GM18499 (cell line): ENCODE results near the gene ENTREP1.
"Not testable (repeated sequence)": the region's sequence is repeated elsewhere in the genome, so short reads cannot be mapped to it uniquely, and the experiment has no call there.

Source experiments
- ATAC-seq: cut with Tn5 transposase; IDR thresholded peaks from one replicate; pipeline ENCODE4 v1.9.1; 2021; ENCODE audit warnings: moderate number of reproducible peaks; ENCODE audit not compliant: insufficient read depth, unreplicated experiment

ENTREP1 gene, protein sequence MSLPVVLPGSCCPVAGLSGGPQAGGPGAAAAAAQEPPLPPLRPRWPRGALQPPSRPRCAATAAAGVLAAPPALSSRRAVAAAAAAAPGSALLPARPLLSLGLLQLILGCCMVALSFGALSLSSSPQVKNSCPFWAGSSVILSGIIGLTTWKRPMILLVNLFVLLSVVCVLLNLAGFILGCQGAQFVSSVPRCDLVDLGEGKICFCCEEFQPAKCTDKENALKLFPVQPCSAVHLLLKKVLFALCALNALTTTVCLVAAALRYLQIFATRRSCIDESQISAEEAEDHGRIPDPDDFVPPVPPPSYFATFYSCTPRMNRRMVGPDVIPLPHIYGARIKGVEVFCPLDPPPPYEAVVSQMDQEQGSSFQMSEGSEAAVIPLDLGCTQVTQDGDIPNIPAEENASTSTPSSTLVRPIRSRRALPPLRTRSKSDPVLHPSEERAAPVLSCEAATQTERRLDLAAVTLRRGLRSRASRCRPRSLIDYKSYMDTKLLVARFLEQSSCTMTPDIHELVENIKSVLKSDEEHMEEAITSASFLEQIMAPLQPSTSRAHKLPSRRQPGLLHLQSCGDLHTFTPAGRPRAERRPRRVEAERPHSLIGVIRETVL

DNA sequence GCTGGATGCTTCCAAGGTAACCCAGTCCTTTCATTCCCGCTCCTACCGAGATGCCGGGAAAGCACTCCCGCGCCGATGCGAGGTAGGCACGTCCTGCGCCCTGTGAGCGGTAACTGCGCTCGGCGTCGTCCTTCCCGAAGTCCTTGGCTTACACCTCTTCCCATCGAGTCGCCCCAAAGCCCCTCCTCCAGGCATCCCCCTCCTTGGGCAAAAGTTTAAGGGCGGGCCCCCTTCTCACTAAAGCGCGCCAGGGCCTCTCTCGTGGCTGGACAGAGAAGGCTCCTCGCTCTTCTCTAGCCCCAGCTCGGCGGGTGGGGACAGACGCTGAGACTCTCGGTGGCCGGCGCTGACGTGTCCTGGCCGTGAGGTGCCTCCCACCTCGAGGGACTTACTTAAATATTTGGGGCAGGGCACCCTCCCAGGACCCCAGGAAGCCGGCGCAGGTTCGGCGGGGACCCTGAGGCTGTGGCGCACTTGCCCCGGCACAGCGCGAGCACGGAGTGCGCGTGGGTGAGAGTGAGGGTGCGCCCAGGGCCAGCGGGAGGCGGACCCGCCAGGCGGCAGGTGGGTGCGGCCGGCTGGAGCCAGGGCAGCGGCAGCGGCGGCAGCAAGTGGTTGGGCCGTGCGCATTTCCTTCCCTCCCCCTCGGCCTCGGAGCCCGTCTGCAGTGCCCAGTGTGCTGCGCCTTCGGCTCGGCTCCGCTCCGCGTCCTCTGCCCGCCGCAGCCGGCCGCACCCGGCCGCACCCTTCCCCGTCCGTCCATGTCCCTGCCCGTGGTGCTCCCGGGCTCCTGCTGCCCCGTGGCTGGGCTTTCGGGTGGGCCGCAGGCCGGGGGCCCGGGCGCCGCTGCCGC lies at the start of gene ENTREP1:
Gene ENTREP1, plus strand, starts transcription at position 667 of the 853 bp plus-strand sequence. Its CDS starts 95 bp downstream, at position 762.
- ATAC-seq = no peak

DNA sequence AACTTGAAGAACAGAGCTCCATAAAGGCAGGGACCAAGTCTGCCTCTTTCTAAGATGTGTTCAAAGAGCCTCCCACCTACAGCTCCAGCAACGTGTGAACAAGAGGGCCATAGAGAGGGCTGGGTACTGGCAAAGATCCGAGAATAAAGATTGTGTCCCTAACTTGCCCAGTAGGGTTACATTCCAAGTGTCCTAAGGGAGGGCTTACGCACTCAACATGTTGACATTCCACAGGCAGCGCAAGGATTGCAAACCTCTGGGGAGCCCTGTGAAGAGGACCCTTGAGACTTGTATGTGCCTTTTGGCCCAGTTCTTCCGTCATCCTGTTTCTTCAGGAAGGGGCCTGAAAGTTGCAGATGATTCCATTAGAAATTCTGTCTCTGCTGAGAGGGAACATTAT lies 48.2 kb upstream of the ENTREP1 start:
- ATAC-seq = no peak

DNA sequence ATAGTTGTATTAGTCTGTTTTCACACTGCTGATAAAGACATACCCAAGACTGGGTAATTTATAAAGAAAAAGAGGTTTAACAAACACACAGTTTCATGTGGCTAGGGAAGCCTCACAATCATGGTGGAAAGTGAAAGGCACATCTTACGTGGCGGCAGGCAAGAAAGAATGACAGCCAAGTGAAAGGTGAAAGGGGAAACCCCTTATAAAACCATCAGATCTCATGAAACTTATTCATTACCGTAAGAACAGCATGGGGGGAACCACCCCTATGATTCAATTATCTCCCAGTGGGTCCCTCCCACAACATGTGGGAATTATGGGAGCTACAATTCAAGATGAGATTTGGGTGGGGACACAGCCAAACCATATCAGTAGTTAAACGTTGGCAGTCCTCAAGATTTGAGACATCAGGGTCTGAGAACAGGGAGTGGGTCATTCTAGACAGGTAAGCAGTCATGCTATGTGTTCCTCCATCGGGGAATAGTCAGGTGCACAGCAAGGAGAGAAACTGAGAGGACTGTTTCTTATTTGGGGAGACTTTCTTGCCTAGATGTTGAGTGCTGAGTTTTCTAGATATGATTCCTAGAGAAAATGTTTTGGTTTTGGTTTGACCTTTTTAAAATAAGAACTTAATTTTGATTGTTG lies 45.8 kb upstream of the ENTREP1 start:
- peak; percentile 78 for ATAC-seq

DNA sequence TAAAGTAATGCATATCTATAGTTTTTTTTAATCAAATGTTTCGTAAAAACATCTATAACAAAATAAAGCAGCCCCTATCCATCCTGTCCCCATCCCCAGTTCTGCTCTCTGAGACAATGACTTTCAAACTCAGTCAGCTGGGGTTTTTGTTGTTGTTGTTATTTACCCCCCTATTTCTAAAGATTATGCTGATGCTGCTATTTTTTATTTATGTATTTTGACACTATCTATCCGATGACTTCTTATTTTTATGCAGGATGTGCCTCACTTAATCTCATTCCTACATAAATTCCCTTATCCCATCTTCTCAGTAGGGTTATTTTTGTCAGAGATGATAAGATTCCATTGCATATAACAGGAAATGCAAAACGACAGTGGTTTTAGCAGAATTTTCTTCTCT lies 45.3 kb upstream of the ENTREP1 start:
- ATAC-seq = no peak

DNA sequence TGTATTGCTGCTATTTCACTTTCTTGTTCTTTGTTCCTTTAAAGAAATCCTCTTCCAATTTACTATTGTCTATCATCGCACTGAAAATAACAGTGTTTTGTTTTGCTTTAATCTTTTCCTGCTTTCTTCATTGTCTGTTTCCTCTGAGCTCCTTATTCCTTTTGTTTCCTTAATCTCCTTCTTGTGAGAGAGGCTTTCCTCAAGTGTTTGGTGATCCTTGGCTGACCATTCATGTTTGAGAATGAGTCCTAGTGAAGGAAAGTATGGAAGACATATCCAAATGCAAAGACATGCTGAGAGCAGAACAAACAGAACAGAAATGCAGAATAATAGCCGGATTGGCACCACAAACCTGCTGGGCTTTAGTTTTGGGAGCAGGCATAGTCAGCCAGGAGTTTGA lies 42.0 kb upstream of the ENTREP1 start:
- ATAC-seq = no peak

DNA sequence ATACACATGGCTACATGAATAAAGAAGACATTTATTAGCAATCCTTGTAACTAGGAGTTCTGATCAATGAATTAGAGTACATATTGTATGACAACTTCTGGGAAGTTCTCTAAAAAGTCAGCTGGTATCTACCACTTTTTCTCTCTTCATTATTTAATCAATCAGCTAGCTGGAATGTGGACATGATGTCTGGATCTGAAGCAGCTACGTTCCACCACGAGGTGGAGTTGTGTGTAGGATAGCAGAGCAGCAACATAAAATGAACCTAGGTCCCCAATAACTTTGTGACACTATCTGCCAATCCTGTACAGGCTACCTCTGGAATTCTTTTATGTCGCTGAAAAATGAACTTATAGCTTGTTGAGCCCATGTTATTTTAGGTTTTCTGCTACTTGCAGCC lies 32.9 kb upstream of the ENTREP1 start:
- no peak for ATAC-seq

DNA sequence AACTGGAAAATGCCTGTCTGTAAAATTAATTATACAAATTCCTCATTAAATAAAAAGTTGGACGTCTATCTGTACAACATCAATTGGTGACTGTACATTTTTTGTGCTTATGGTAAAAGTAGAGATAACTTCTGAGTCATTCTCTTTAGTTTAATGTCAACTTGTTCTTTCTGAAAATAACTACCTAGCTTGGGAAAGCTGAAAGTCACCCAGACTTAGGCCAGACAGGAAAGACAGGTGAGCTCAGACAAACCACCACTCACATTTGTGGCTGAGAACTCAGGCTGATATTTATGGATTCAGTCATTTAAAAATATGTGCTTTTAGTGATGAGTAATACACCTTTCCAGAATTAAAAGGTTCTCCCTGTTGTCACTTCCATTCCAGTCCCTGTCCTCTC lies 31.9 kb upstream of the ENTREP1 start:
- no peak for ATAC-seq

DNA sequence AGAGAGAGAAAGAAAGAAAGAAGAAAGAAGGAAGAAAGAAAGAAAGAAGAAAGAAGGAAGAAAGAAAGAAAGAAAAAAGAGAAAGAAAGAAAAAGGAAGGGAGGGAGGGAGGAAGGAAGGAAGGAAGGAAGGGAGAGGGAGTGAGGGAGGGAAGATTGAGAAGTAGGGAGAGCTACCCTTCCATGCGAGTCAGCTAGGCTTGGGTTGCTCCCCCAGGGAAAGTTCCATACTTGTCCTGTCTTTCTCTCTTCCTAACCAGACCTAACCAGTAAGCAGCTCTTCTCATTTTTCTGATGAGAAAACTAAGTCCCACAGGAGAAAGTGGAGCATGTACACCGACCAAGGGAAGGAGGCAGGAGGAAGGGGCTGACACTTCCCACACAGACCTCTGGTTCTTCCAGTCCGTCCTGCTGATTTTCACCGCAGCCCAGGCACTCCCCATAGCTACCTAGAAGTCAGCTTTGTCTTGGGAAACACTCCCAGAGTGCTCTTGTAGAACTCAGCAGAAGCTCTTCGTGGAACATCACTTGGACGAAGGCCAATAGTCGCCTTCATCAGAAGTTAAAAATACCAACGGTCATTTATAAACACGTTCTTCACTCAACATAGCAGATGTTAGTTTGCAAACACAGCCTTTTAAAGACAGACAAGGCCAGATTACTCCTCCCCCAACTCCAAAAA lies 29.0 kb upstream of the ENTREP1 start:
- ATAC-seq = no peak

DNA sequence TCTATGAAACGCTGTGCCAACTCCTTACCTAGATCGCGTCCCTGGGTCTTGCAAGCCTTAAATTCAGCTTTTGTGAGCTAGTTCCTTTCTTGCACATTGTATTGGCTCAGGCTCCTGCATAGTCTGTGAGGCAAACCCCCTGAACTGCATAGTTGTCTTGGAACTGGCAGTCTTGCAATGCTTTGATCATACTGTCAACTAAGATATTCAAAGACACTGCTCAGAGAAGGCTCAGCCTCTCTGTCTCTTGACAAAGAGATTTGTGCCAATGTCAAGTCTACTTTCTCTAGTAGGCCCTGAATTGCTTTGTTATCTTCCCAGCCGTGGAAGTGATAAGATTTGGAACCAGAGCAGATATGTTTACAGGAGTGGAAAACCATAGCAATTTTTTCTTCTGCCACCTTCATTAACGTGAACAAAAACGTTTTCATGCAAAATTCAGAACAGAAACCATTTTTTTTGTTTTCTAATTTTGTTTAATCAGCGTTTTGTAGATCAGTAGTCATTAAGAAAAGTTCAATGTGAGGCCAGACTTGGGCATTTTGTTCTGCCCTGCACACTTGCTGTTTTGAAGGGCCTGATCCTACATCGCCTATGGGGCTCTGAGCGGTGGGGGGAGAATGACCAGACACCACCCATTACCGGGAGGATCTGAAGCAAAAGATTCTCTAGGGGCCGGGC lies 27.6 kb upstream of the ENTREP1 start:
- no peak for ATAC-seq

DNA sequence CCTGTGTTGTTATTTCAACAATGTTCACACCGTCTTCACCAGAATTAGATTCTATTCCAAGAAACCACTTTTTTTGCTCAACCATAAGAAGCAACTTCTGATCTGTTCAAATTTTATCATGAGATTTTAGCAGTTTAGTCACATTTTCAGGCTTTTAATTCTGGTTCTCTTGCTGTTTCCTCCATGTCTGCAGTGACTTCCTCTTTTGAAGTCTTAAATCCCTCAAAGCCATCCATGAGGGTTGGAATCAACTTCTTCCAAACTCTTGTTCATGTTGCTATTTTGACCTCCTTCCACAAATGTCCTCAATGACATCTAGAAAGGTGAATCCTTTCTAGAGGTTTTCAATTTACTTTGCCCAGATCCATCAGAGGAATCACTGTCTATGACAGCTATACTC lies 25.7 kb upstream of the ENTREP1 start:
- ATAC-seq = no peak

DNA sequence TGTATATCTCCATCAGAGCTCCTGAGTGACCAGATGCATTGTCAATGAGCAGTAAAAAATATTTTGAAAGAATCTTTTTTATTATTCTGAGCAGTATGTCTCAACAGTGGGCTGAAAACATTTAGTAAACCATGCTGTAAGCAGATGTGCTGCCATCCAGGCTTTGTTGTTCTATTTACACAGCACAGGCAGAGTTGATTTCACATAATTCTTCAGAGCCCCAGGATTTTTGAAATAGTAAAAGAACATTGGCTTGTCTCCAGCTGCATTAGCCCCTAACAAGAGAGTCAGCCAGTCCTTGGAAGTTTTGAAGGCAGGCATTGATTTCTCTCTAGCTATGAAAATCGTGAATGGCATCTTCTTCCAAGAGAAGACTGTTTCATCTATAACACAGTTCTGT lies 25.2 kb upstream of the ENTREP1 start:
- no peak for ATAC-seq

DNA sequence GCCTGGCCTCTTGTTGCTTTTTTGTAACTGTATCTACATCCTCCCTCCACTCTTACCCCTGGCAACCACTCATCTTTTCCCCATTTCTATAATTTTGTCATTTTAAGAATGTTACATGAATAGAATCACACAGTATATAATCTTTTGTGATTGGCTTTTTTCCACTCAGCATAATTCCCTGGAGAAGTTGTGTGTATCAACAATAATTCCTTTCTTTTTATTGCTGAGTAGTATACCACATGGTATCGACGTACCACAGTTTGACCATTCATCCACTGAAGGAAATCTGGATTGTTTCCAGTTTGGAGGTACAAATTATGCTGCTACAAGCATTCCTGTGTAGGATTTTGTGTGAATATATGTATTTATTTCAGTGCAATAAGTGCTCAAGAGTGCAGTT lies 21.7 kb upstream of the ENTREP1 start:
- ATAC-seq = no peak

DNA sequence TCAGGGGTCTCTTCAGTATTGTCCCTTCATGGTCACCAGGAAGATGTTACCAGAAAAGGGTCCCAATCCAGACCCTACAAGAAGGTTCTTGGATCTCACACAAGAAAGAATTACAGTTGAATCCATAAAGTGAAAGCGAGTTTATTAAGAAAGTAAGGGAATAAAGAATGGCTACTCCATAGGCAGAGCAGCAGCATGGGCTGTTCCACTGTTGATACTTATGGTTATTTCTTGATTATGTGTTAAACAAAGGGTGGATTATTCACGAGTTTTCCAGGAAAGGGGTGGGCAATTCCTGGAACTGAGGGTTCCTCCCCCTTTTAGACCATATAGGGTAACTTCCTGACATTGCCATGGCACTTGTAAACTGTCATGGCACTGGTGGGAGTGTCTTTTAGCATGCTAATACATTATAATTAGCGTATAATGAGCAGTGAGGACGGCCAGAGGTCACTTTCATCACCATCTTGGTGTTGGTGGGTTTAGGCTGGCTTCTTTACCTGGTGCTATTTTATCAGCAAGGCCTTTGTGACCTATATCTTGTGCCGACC lies 18.0 kb upstream of the ENTREP1 start:
- not testable (repeated sequence) for ATAC-seq

DNA sequence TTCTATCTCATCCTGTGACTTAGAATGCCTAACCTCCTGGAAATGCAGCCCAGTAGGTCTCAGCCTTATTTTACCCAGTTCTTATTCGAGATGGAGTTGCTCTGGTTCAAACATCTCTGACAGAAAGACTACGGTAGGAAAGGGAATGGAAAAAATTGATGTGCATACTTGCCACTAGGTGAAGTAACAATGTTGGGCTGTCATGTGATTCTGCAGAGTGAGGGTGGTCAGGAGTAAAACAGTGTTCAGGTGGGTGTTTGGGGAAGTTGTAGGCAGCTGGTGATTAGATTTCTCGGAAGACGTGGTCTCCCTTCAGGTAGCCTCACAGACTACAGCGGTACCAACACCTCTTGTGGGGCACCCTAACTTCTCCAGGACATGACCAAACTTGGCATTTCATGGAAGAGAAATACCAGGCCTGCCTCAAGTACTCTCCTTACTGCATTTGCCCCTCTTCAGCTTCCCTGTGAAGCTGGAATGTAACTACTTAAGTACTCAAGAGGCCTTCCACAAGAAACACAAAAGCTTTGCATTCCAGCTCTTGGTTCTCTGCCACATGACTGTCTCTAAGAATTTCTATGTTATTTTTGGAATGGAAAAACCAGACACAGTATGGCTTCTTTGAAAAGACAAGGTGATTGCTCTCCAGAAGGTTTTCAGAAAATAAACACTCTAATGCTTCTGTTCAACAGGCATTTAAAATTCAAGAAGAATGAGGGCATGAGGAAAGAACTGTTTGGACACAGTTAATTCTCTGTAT lies 17.4 kb upstream of the ENTREP1 start:
- no peak for ATAC-seq

DNA sequence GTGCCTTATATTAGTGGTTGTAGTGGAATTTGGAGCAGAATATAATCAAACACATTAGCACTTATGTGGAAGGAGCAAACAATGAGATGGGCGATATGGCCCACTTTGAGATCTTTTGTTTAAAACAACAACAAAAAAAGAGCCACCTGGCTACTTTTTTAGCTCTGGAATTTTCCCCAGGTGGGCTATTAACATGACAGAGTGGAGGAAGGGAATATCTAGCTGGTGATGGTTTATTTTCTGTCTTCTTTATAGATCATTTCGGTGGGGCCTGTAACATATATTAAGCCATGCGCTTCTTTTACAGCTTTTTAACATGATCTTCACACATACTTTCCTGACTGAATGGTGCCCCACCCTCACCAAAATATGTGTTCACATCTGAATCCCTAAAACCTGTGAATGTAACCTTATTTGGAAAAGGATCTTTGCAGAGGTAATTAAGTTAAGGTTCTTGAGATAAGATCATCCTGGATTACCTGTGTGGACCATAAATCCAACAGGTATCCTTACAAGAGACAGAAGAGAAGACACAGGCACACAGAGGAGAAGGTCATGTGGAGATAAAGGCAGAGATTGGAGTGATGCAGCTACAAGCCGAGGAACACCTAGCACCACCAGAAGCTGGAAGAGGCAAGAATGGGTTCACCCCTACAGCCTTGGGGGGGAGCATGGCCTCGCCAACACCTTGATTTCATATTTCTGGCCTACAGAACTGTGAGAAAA lies 16.6 kb upstream of the ENTREP1 start:
- ATAC-seq = no peak

DNA sequence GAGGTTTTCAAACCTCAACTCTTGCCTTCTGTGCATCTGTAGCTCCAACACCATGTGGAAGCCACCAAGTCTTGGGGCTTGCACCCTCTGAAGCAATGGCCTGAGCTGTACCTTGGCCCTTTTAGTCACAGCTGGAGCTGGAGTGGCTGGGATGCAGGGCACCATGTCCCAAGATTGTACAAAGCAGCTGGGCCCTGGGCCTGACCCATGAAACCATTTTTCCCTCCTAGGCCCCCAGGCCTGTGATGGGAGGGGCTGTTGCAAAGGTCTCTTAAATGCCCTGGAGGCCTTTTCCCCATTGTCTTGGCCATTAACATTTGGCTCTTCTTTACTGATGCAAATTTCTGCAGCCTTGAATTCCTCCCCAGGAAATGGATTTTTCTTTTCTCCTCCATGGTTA lies 11.8 kb upstream of the ENTREP1 start:
- no peak for ATAC-seq

DNA sequence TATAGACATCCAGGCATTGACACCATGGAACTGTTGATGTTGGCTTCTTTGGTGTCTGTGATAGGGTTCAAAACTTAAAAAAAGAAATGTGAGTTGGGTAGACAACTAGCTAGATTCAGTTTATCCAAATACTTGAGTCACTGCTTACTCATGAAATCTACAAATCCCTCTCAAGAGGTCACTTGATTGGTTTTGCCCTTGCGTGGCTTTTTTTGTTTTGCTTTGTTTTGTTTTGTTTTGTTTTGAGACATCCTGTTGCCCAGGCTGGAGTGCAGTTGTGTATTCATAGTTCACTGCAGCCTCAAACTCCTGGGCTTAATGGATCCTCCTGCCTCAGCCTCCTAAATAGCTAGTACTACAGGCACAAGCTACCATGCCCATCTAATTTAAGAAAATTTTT lies 10.5 kb upstream of the ENTREP1 start:
- no peak for ATAC-seq

DNA sequence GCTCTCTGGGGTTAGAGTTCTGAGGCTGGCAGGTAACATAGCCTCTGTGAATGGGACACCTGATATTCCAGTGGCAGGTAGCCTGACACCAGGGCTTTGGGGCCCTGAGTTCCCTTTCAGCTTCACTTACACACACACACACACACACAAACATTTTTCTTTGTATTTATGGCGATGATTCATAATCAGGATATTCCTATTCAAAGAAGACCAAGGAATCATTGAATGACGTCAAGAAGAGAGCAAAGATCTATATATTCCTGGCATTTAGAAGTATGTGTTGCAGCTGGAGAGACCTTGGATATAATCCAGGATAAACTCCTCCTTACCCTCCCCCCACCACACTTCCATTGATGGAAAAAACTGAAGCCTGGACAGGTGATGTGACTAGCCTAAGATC lies 7.9 kb upstream of the ENTREP1 start:
- no peak for ATAC-seq
